Ecto neural progenitor cell (in vitro differentiated cells): Measurements from ENCODE around the gene ZNF439.
"Not testable (repeated sequence)": the region's sequence is repeated elsewhere in the genome, so short reads cannot be mapped to it uniquely, and the experiment has no call there.

Source experiments
- DNase-seq: peaks from one replicate; pipeline ENCODE4 v3.0.0-alpha.2; 2018; ENCODE audit warnings: low spot score

Gene ZNF439

GRCh38 chr19:11848594-11849469 is at the start of gene ZNF439:
Gene ZNF439, plus strand, starts transcription at chr19:11848726. Its CDS starts 142 bp downstream, at chr19:11848868.
- DNase-seq: peak; percentile 52

DNA sequence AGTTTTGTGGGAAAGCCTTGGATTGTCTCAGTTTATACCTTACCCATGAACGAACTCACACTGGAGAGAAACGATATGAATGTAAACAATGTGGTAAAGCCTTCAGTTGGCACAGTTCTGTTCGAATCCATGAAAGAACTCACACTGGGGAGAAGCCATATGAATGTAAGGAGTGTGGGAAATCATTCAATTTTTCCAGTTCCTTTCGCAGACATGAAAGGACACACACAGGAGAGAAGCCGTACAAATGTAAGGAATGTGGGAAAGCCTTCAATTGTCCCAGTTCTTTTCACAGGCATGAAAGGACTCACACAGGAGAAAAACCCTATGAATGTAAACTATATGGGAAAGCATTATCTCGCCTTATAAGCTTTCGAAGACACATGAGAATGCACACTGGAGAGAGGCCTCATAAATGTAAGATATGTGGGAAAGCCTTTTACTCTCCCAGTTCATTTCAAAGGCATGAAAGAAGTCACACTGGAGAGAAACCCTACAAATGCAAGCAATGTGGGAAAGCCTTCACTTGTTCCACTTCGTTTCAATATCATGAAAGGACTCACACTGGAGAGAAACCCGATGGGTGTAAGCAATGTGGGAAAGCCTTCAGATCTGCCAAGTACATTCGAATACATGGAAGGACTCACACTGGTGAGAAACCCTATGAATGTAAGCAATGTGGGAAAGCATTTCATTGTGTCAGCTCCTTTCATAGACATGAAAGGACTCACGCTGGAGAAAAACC is 42.0 kb upstream of the ZNF439 start:
- DNase-seq: no peak

DNA sequence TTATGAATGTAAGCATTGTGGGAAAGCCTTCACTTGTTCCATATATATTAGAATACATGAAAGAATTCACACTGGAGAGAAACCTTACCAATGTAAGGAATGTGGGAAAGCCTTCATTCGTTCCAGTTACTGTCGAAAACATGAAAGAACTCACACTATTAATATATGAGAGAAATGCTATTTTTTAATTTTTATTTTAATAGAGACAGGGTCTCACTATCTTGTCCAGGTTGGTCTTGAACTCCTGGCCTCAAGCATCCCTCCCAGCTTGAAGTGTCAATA is 41.5 kb upstream of the ZNF439 start:
- DNase-seq: no peak

DNA sequence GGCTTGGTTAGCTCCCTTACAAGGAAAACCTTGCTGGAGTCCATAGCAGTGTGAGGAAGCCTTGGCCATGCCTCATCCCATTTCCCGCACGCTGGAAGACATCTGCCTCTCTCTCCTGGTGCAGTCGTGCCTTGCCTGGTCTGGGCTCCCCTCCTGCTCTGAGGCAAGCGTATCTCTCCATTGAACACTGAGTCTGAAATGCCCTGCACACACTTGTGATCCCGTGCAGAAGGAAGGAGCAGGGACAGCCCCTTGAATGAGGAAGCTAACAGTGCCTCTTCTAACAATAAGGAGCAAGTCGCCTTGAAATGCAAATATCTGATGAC is 34.9 kb upstream of the ZNF439 start:
- no peak for DNase-seq

GRCh38 chr19:11814029-11814699 is 34.4 kb upstream of the ZNF439 start, which contains the start of gene ZNF440:
Gene ZNF440, plus strand, starts transcription at chr19:11814273. Its CDS starts 175 bp downstream, at chr19:11814448.
- DNase-seq: peak; percentile 98

DNA sequence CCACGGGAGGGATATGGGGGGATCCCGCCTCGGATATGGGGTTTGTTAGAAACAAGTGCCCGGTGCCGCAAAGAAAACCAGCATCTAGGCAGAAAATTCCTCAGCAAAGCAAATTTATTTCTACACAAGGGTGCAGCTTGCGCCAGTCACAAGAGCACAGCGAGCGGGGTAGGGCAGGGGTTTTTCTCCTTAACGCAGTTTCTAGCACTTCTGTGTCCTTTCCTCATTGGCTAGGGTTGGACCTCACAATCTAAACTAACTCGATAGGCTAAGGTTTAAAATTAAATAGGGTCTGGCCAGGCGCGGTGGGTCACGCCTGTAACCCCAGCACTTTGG is 33.9 kb upstream of the ZNF439 start:
- no peak for DNase-seq

- DNase-seq: no peak
These were observed 26.9 kb upstream of the ZNF439 start for GRCh38 chr19:11821474-11822109.

GRCh38 chr19:11828957-11829876 is 19.3 kb upstream of the ZNF439 start:
- not testable (repeated sequence) for DNase-seq

- DNase-seq: no peak
These were observed 16.1 kb upstream of the ZNF439 start for GRCh38 chr19:11832253-11832912.

DNA sequence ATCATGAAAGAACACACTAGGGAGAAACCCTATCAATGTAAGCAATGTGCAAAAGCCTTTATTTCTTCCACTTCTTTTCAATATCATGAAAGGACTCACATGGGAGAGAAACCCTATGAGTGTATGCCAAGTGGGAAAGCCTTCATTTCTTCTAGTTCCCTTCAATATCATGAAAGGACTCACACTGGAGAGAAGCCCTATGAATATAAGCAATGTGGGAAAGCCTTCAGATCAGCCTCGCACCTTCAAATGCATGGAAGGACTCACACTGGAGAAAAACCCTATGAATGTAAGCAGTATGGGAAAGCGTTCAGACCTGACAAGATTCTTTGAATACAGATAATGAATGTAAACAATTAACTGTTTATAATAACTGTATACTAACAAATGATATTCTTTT is 15.0 kb upstream of the ZNF439 start:
- no peak for DNase-seq

DNA sequence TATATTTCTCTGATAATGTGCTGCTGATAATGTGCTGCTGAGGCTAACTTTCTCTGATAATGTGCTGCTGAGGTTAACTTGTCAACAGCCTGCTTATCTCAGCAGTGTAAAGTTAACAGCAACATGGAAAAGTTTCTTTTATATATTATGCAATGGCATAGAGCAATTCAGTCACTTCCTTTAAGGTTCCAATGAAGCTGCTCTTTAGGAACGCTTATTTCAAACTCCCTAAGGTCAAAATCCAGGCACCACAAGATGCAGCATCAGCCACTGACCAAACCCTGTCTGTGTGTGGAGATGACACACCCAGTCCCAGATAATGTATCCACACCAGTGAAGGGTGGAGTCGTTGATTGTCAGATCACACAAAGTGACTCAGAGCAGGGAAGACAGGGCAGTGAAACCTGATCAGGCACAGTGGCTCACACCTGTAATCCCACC is 12.9 kb upstream of the ZNF439 start:
- not testable (repeated sequence) for DNase-seq

- no peak for DNase-seq
These were observed 4.8 kb upstream of the ZNF439 start for GRCh38 chr19:11843722-11844121.

- not testable (repeated sequence) for DNase-seq
These were observed 911 bp upstream of the ZNF439 start for GRCh38 chr19:11847615-11848014.

DNA sequence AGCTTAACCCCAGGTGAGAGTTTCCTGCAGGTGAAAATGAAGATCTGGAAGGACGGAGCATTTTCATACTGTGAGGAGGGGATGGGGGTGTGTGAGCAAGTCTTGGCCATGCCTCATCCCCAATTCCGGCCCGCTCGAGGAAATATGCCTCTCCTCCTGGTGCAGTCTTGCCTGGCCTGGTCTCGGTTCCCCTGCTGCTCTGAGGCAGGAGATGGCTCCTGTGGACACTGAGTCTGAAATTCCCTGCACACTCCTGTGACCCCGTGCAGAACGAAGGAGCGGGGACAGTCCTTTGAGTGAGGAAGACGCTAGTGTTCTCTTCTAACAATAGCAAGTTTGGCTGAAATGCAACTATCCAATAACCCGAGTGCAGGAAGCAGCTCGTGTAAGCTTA is 329 bp upstream of the ZNF439 start:
- no peak for DNase-seq

- not testable (repeated sequence) for DNase-seq
These were observed 1.8 kb downstream of the ZNF439 start for GRCh38 chr19:11850289-11850688.

DNA sequence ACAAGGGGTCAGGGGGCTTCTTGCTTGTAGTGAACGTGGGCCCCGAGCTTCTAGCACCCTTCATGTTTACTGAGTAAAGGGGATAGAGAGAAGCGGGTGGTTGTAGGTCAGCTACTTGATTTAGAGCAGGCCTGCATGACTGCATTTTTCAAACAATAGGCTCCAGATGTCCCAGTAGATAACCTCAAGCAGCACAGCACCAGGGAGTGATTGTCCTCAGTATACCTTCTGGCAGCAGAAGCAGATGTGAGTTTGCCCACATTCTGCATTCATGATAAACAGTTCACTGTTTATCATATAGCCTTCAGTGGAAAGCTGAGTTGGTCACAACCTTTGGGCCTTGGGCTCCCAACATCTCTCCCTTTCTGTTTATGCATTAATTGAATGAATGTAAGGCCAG is 4.8 kb downstream of the ZNF439 start:
- no peak for DNase-seq

GRCh38 chr19:11856596-11857250 is 8.2 kb downstream of the ZNF439 start:
- DNase-seq: no peak

DNA sequence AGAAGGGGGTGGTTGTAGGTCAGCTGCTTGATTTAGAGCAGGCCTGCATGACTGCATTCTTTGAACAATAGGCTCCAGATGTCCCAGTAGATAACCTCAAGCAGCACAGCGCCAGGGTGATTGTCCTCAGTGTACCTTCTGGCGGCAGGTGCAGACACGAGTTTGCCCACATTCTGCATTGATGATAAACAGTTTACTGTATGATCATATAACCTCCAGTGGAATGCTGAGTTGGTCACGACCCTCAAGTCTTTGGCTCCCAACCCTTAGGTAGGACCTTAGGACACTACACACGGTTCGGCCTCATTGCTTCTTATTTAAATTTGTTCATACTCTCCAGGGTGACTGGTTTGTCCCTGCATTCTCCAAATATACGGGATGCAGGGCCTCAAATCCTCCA is 12.2 kb downstream of the ZNF439 start:
- no peak for DNase-seq

- no peak for DNase-seq
These were observed 12.8 kb downstream of the ZNF439 start for GRCh38 chr19:11861301-11861700.

GRCh38 chr19:11867766-11868165 is 19.2 kb downstream of the ZNF439 start:
- DNase-seq: not testable (repeated sequence)
